Upper lobe of left lung (tissue), 6 donors: ENCODE results near the gene PLEKHG4B. TPM values are rescaled to one million over a fixed set of nuclear protein-coding genes. Genes with fewer than 3 reads are reported as not detected.
A peak's percentile ranks its signal among the peaks of the same experiment; 100 is the strongest.

Experiments
- ATAC-seq, 2 donors: fragments of 200-7000 bp; cut with Tn5 transposase; one replicate each; pipeline ENCODE4 v1.9.1; 2022; ENCODE audit warnings: mild to moderate bottlenecking in 2 of 2, moderate library complexity in 2 of 2; ENCODE audit not compliant: low FRiP score in 2 of 2
- DNase-seq, 2 donors: peaks; one replicate each; pipeline ENCODE4 v3.0.0-alpha.2; 2019 to 2020
- H3K27ac ChIP-seq, 4 donors: fragments of 200-600 bp; sonication (generic); one replicate each; pipeline ENCODE4 v1.5.1; 2016 to 2019
- H3K27me3 ChIP-seq, 4 donors: fragments of 200-600 bp; sonication (generic); one replicate each; pipeline ENCODE4 v1.5.1; 2017 to 2019
- H3K36me3 ChIP-seq, 4 donors: fragments of 200-600 bp; sonication (generic); one replicate each; pipeline ENCODE4 v1.5.1; 2016 to 2019
- H3K4me1 ChIP-seq, 4 donors: fragments of 200-600 bp; sonication (generic); one replicate each; pipeline ENCODE4 v1.5.1; 2018 to 2019
- H3K4me3 ChIP-seq, 4 donors: fragments of 200-600 bp; sonication (generic); one replicate each; pipeline ENCODE4 v1.5.1; 2017 to 2019; ENCODE audit warnings: mild to moderate bottlenecking in 2 of 4, moderate library complexity in 1 of 4
- H3K9me3 ChIP-seq, 4 donors: fragments of 200-600 bp; sonication (generic); one replicate each; pipeline ENCODE4 v1.5.1; 2018 to 2019
- CTCF ChIP-seq, 6 experiments: fragments of 450-650 bp in 4 of 6; fragments of 200-600 bp in 2 of 6; sonication (generic) in 2 of 6; IDR thresholded peaks; one replicate each; pipeline ENCODE4 v1.5.1; 2016 to 2019; ENCODE audit warnings: antibody characterized with exemption in 6 of 6
- EP300 ChIP-seq, 4 donors: sonication (generic); formaldehyde crosslinking; IDR thresholded peaks; one replicate each; pipeline ENCODE4 v1.5.1; 2017; ENCODE audit warnings: antibody characterized with exemption in 4 of 4, control low read depth in 2 of 4
- POLR2A ChIP-seq, 4 donors: fragments of 450-650 bp; IDR thresholded peaks; one replicate each; pipeline ENCODE4 v1.5.1; 2016 to 2017; ENCODE audit warnings: antibody characterized with exemption in 4 of 4, mild to moderate bottlenecking in 2 of 4
- POLR2AphosphoS5 ChIP-seq, 2 donors: sonication (generic); formaldehyde crosslinking; IDR thresholded peaks; one replicate each; pipeline ENCODE4 v1.5.1; 2017; ENCODE audit warnings: antibody characterized with exemption in 2 of 2
- WGBS, 2 donors: methylation state at CpG; one replicate each; pipeline ENCODE4 v1.1.5; 2017 to 2018; 5-methylcytosine and 5-hydroxymethylcytosine counted together
- total RNA-seq, 6 donors: library from RNA; depleted of rRNA in 4 of 6; stranded (reverse); fragments of >200 nt in 4 of 6; gene quantifications; one replicate each; pipeline versions ENCODE4 v1.1.0 to v1.2.1, GENCODE V29; 2016 to 2021
- donor health status: DM: no; HTN: no; CAD: no; lungs with moderate emphysema.
- donor health status: DM: no; HTN: yes; CAD: no; lungs with severe emphysema.

The PLEKHG4B gene
- total RNA-seq, 6 donors from 2014 or later = 0.40 to 5.9 (median 2.9) TPM

GRCh38 chr5:93221-93980 is 1.4 kb downstream of the PLEKHG4B start:
- H3K4me3 ChIP-seq = no peak overlapping the region
- H3K4me1 ChIP-seq = peaks cover 0 to 15% (median 5%) of the 10 kb centered on the region in 4 donors
- peaks cover 0 to 16% (median 5%) of the 10 kb centered on the region in 4 donors for H3K27me3 ChIP-seq
- TF ChIP-seq POLR2AphosphoS5 (IDR thresholded peaks at IDR 0.05) = no peak
- TF ChIP-seq POLR2A (IDR thresholded peaks at IDR 0.05) = no peak
- 89% methylated on average over 12 to 15 of the region's 15 CpGs for WGBS, 2 donors
- no peaks in the 10 kb centered on the region for H3K9me3 ChIP-seq
- no peak overlapping the region for H3K27ac ChIP-seq
- H3K36me3 ChIP-seq = no peaks in the 10 kb centered on the region
- DNase-seq (peak in 1 of 2 donors; percentile 19), ATAC-seq (no peak)

- TF ChIP-seq POLR2A (IDR thresholded peaks at IDR 0.05) (no peak), CTCF (IDR thresholded peaks at IDR 0.05) (no peak), POLR2AphosphoS5 (IDR thresholded peaks at IDR 0.05) (no peak), EP300 (IDR thresholded peaks at IDR 0.05) (no peak)
- ATAC-seq (no peak), DNase-seq (peak in 1 of 2 donors; percentile 36)
- H3K36me3 ChIP-seq = no peaks in the 10 kb centered on the region
- peaks cover 0 to 15% (median 5%) of the 10 kb centered on the region in 4 donors for H3K4me1 ChIP-seq
- H3K4me3 ChIP-seq = no peak overlapping the region
- no peak overlapping the region for H3K27ac ChIP-seq
- no peaks in the 10 kb centered on the region for H3K9me3 ChIP-seq
- H3K27me3 ChIP-seq = peaks cover 0 to 16% (median 5%) of the 10 kb centered on the region in 4 donors
- WGBS, 2 donors = 91 to 95% methylated on average over 2 to 11 of the region's 11 CpGs
Observed at GRCh38 chr5:94113-94892, 2.3 kb downstream of the PLEKHG4B start.

- Histone ChIP-seq H3K9me3 (no peaks in the 10 kb centered on the region), H3K4me1 (peaks cover 0 to 15% (median 5%) of the 10 kb centered on the region in 4 donors), H3K4me3 (no peak overlapping the region), H3K36me3 (no peaks in the 10 kb centered on the region), H3K27ac (no peak overlapping the region), H3K27me3 (peaks cover 0 to 16% (median 5%) of the 10 kb centered on the region in 4 donors)
- TF ChIP-seq CTCF (IDR thresholded peaks at IDR 0.05) (no peak), POLR2A (IDR thresholded peaks at IDR 0.05) (no peak), EP300 (IDR thresholded peaks at IDR 0.05) (no peak), POLR2AphosphoS5 (IDR thresholded peaks at IDR 0.05) (no peak)
- ATAC-seq (peak in 1 of 2 donors; percentile 32), DNase-seq (peak in 1 of 2 donors; percentile 8)
- whole genome bisulfite sequencing, 2 donors = 83 to 90% methylated on average over 11 to 12 of the region's 12 CpGs
Observed at GRCh38 chr5:95241-95980, 3.4 kb downstream of the PLEKHG4B start.

- 78 to 81% methylated on average over 17 of the region's 17 CpGs for WGBS, 2 donors
- Histone ChIP-seq H3K27me3 (peaks cover 0 to 6% (median 2%) of the 10 kb centered on the region in 4 donors), H3K27ac (no peak overlapping the region), H3K36me3 (no peaks in the 10 kb centered on the region), H3K9me3 (no peaks in the 10 kb centered on the region), H3K4me3 (no peak overlapping the region), H3K4me1 (peaks cover 0 to 7% (median 1%) of the 10 kb centered on the region in 4 donors)
- ATAC-seq (no peak), DNase-seq (no peak)
- no peak for TF ChIP-seq CTCF (IDR thresholded peaks at IDR 0.05)
- no peak for TF ChIP-seq EP300 (IDR thresholded peaks at IDR 0.05)
- no peak for TF ChIP-seq POLR2A (IDR thresholded peaks at IDR 0.05)
- no peak for TF ChIP-seq POLR2AphosphoS5 (IDR thresholded peaks at IDR 0.05)
Observed at GRCh38 chr5:96976-97660, 5.2 kb downstream of the PLEKHG4B start.
